Effector memory CD4-positive, alpha-beta T cell (primary cell): ENCODE results near the gene KCTD5.

Experiments used
- DNase-seq, 3 donors: peaks; one replicate each; pipeline ENCODE4 v3.0.0-alpha.2; 2020
- H3K27ac ChIP-seq: 2 replicates; pipeline ENCODE4 v1.7.0; 2013; ENCODE audit warnings: mild to moderate bottlenecking, low read length, moderate library complexity; ENCODE audit not compliant: insufficient read depth, poor library complexity, severe bottlenecking
- H3K27me3 ChIP-seq: replicated peaks from 2 replicates; pipeline ENCODE4 v1.7.0; 2013; ENCODE audit warnings: mild to moderate bottlenecking, low read length; ENCODE audit not compliant: insufficient read depth, control insufficient read depth, poor library complexity, severe bottlenecking
- H3K36me3 ChIP-seq: 2 replicates; pipeline ENCODE4 v1.7.0; 2013; ENCODE audit warnings: mild to moderate bottlenecking, low read length, moderate library complexity; ENCODE audit not compliant: control insufficient read depth, insufficient read depth
- H3K4me1 ChIP-seq: 2 replicates; pipeline ENCODE4 v1.7.0; 2013; ENCODE audit warnings: low read length, mild to moderate bottlenecking; ENCODE audit not compliant: control insufficient read depth, insufficient read depth, poor library complexity, severe bottlenecking
- H3K4me3 ChIP-seq: 2 replicates; pipeline ENCODE4 v1.7.0; 2013; ENCODE audit warnings: low read length, low read depth, mild to moderate bottlenecking; ENCODE audit not compliant: insufficient read depth, poor library complexity, severe bottlenecking
- H3K9me3 ChIP-seq: 2 replicates; pipeline ENCODE4 v1.7.0; 2013; ENCODE audit warnings: mild to moderate bottlenecking, low read length, moderate library complexity; ENCODE audit not compliant: control insufficient read depth

KCTD5 gene

GRCh38 chr16:2702871-2703745, 20.8 kb downstream of the KCTD5 start:
- Histone ChIP-seq H3K27ac (no peak overlapping the region), H3K4me1 (no peaks in the 10 kb centered on the region), H3K9me3 (no peaks in the 10 kb centered on the region), H3K36me3 (peaks cover 83% of the 10 kb centered on the region), H3K4me3 (no peak overlapping the region), H3K27me3 (no peaks in the 10 kb centered on the region)
- no peak for DNase-seq

GRCh38 chr16:2704166-2704982, 22.1 kb downstream of the KCTD5 start:
- no peak overlapping the region for H3K4me3 ChIP-seq
- H3K36me3 ChIP-seq, result peaks cover 80% of the 10 kb centered on the region

GRCh38 chr16:2704983-2705275, 22.6 kb downstream of the KCTD5 start:
- DNase-seq, result no peak
- Histone ChIP-seq H3K27me3 (no peaks in the 10 kb centered on the region), H3K4me1 (no peaks in the 10 kb centered on the region), H3K4me3 (no peak overlapping the region), H3K9me3 (no peaks in the 10 kb centered on the region), H3K27ac (no peak overlapping the region), H3K36me3 (peaks cover 80% of the 10 kb centered on the region)

More at GRCh38 chr16:2704166-2704982, 22.1 kb downstream of the KCTD5 start:
- no peak for DNase-seq
- Histone ChIP-seq H3K9me3 (no peaks in the 10 kb centered on the region), H3K27ac (no peak overlapping the region), H3K4me1 (no peaks in the 10 kb centered on the region), H3K27me3 (no peaks in the 10 kb centered on the region)

- no peak overlapping the region for H3K27ac ChIP-seq
- H3K9me3 ChIP-seq, result no peaks in the 10 kb centered on the region
- no peak overlapping the region for H3K4me3 ChIP-seq
- H3K36me3 ChIP-seq, result peaks cover 75% of the 10 kb centered on the region
- H3K27me3 ChIP-seq, result no peaks in the 10 kb centered on the region
- H3K4me1 ChIP-seq, result no peaks in the 10 kb centered on the region
- DNase-seq, result no peak
Measured at GRCh38 chr16:2705351-2705750, 23.0 kb downstream of the KCTD5 start.

GRCh38 chr16:2706085-2706484, 23.8 kb downstream of the KCTD5 start:
- H3K4me1 ChIP-seq, result no peaks in the 10 kb centered on the region
- H3K4me3 ChIP-seq, result no peak overlapping the region
- peaks cover 68% of the 10 kb centered on the region for H3K36me3 ChIP-seq
- H3K27me3 ChIP-seq, result no peaks in the 10 kb centered on the region
- no peaks in the 10 kb centered on the region for H3K9me3 ChIP-seq
- H3K27ac ChIP-seq, result no peak overlapping the region
- no peak for DNase-seq

- Histone ChIP-seq H3K27me3 (no peaks in the 10 kb centered on the region), H3K27ac (no peak overlapping the region), H3K9me3 (no peaks in the 10 kb centered on the region), H3K4me3 (no peak overlapping the region), H3K4me1 (no peaks in the 10 kb centered on the region), H3K36me3 (peaks cover 61% of the 10 kb centered on the region)
- DNase-seq, result no peak
Measured at GRCh38 chr16:2706611-2707311, 24.4 kb downstream of the KCTD5 start.

GRCh38 chr16:2707368-2708289, 25.3 kb downstream of the KCTD5 start:
- Histone ChIP-seq H3K9me3 (no peaks in the 10 kb centered on the region), H3K27ac (no peak overlapping the region), H3K36me3 (peaks cover 53% of the 10 kb centered on the region), H3K27me3 (no peaks in the 10 kb centered on the region), H3K4me3 (no peak overlapping the region), H3K4me1 (no peaks in the 10 kb centered on the region)
- DNase-seq, result no peak

GRCh38 chr16:2708290-2708639, 25.9 kb downstream of the KCTD5 start:
- Histone ChIP-seq H3K4me1 (no peaks in the 10 kb centered on the region), H3K4me3 (no peak overlapping the region), H3K27me3 (no peaks in the 10 kb centered on the region), H3K9me3 (no peaks in the 10 kb centered on the region), H3K36me3 (peaks cover 47% of the 10 kb centered on the region), H3K27ac (no peak overlapping the region)
- DNase-seq, result no peak

- Histone ChIP-seq H3K4me3 (no peak overlapping the region), H3K9me3 (no peaks in the 10 kb centered on the region), H3K36me3 (peaks cover 39% of the 10 kb centered on the region), H3K27ac (no peak overlapping the region), H3K27me3 (no peaks in the 10 kb centered on the region), H3K4me1 (no peaks in the 10 kb centered on the region)
- DNase-seq, result no peak
Measured at GRCh38 chr16:2708955-2709587, 26.7 kb downstream of the KCTD5 start.
